ENCODE data around the gene NTNG1. TPM values are rescaled to one million over a fixed set of nuclear protein-coding genes. Genes with fewer than 3 reads are reported as not detected.

NTNG1 gene
- total and polyA plus RNA-seq, 10 of the 15 experiments (the other 5 are each of a cell fraction or from before 2014, with no cell fraction given) = 0.18 to 2.3 (median 1.1) TPM; not detected in 1

- TF ChIP-seq MAX (IDR thresholded peaks at IDR 0.05; ENCODE audit: low read depth, low read length) (no peak), SRF (IDR thresholded peaks at IDR 0.05; ENCODE audit: low read depth in 2 of 2, low read length in 2 of 2) (no peak), YBX1 (IDR thresholded peaks at IDR 0.05) (no peak), IKZF2 (IDR thresholded peaks at IDR 0.05) (no peak), RELB (IDR thresholded peaks at IDR 0.05; ENCODE audit: low read depth) (no peak)
Measured at GRCh38 chr1:107181253-107181969, 40.6 kb downstream of the NTNG1 start (continued).

- no TSS peak for BruUV-seq (replicated peaks)
- 32% methylated on average over 4 of the region's 4 CpGs for WGBS (ENCODE audit: insufficient coverage, insufficient replicate concordance, low lambda C conversion rate, missing lambda C conversion rate)
- CTCF ChIA-PET = interaction anchor here (0.9 kb wide), 1 partner anchor 346 kb away, joined by 3 read pairs; no protein-coding TSS in a partner anchor
- TF ChIP-seq TBL1XR1 (IDR thresholded peaks at IDR 0.05; ENCODE audit: low read depth, low read length) (no peak), MLLT1 (IDR thresholded peaks at IDR 0.05) (no peak), WRNIP1 (IDR thresholded peaks at IDR 0.05; ENCODE audit: borderline replicate concordance, low read depth, low read length) (no peak), YY1 (IDR thresholded peaks at IDR 0.05; ENCODE audit: low read depth, low read length) (no peak), CHD4 (IDR thresholded peaks at IDR 0.05) (no peak), GABPA (IDR thresholded peaks at IDR 0.05; ENCODE audit: low read depth) (no peak), JUNB (IDR thresholded peaks at IDR 0.05) (no peak), JUND (IDR thresholded peaks at IDR 0.05; ENCODE audit: low read depth, low read length) (no peak), KAT2A (conservative IDR thresholded peaks at IDR 0.05; ENCODE audit: control insufficient read depth, low read depth, low read length) (no peak), NR2F1 (conservative IDR thresholded peaks at IDR 0.05) (no peak), USF2 (IDR thresholded peaks at IDR 0.05; ENCODE audit: borderline replicate concordance, low read depth, low read length) (no peak), CBX5 (IDR thresholded peaks at IDR 0.05; ENCODE audit: low read depth) (no peak), BCL3 (IDR thresholded peaks at IDR 0.05; ENCODE audit: borderline replicate concordance, insufficient read depth, low read depth, low read length, poor library complexity, severe bottlenecking) (no peak)
Measured at GRCh38 chr1:107183011-107183410, 42.2 kb downstream of the NTNG1 start.

More at GRCh38 chr1:107183011-107183410, 42.2 kb downstream of the NTNG1 start:
- intact Hi-C loops (cut with micrococcal nuclease; ENCODE audit: unreplicated experiment) = no loop called here
- Histone ChIP-seq H3K27ac (ENCODE audit: control insufficient read depth, insufficient read depth) (no peak overlapping the region), H3K4me2 (ENCODE audit: control insufficient read depth, insufficient read depth) (no peak overlapping the region), H3K36me3 (ENCODE audit: control insufficient read depth in 2 of 2, insufficient read depth in 2 of 2, low read length in 1 of 2) (no peaks in the 10 kb centered on the region), H3K27me3 (replicated peaks in 1 of 2; ENCODE audit: control insufficient read depth in 2 of 2, insufficient read depth in 2 of 2, low read length in 1 of 2) (no peaks in the 10 kb centered on the region), H3K9me3 (replicated peaks; ENCODE audit: control insufficient read depth, insufficient read depth, low read length) (no peaks in the 10 kb centered on the region), H2AFZ (ENCODE audit: control insufficient read depth, low read depth, low read length) (no peak overlapping the region), H3K79me2 (ENCODE audit: control insufficient read depth, insufficient read depth, low read length) (no peaks in the 10 kb centered on the region), H3K4me3 (no peak overlapping the region), H3K4me1 (ENCODE audit: control insufficient read depth, insufficient read depth, low read length) (no peaks in the 10 kb centered on the region), H4K20me1 (ENCODE audit: control insufficient read depth, insufficient read depth) (no peaks in the 10 kb centered on the region), H3K9ac (ENCODE audit: control insufficient read depth, insufficient read depth, low read length) (no peak overlapping the region)
- ChIA-PET POLR2A (no interaction called here), RAD21 (ENCODE audit: unreplicated experiment) (no interaction called here), SMC1A (ENCODE audit: uncharacterized antibody, unreplicated experiment) (no interaction called here)
- FAIRE-seq = no peak
- no peak for DNase-seq (ENCODE audit: low read depth, low spot score)
- ATAC-seq = no peak
- in situ Hi-C loops (cut with MboI) = no loop called here
